Right lobe of liver (tissue), 4 donors: ENCODE results near the gene NPDC1.

ENCODE experiments used
- CTCF ChIP-seq, 4 donors: fragments of 200-600 bp in 3 of 4; fragments of 450-650 bp in 1 of 4; IDR thresholded peaks; one replicate each; pipeline versions ENCODE4 v1.5.1 to v1.8.0; 2016 to 2022; ENCODE audit warnings: antibody characterized with exemption in 4 of 4, mild to moderate bottlenecking in 2 of 4
- POLR2A ChIP-seq: fragments of 450-650 bp; IDR thresholded peaks from one replicate; pipeline ENCODE4 v1.6.1; 2017; ENCODE audit warnings: antibody characterized with exemption, mild to moderate bottlenecking
- donor health status: DM: no; HTN: no; CAD: no.
- donor health status: DM: no; HTN: no; CAD: no.
- donor health status: DM: no; HTN: yes; CAD: no.

GRCh38 chr9:137002646-137003041, 43.3 kb downstream of the NPDC1 start:
- TF ChIP-seq CTCF (IDR thresholded peaks at IDR 0.05) (no peak), POLR2A (no peak)
